Right atrium auricular region (tissue), 2 donors: ENCODE data around the gene TMEM101. TPM values are rescaled to one million over a fixed set of nuclear protein-coding genes. Genes with fewer than 3 reads are reported as not detected.

Source experiments
- DNase-seq: peaks from one replicate; pipeline ENCODE4 v3.0.0-alpha.2; 2019; ENCODE audit warnings: low spot score
- H3K27ac ChIP-seq, 2 donors: fragments of 200-600 bp; sonication (generic); 1 replicate in 1 of 2; 2 replicates in 1 of 2; pipeline ENCODE4 v1.5.1; 2016 to 2019
- H3K27me3 ChIP-seq, 2 donors: fragments of 200-600 bp; sonication (generic); one replicate each; pipeline versions ENCODE4 v1.5.1 to v1.6.0; 2017 to 2019
- H3K36me3 ChIP-seq: fragments of 200-600 bp; sonication (generic); one replicate; pipeline ENCODE4 v1.5.1; 2016
- H3K4me1 ChIP-seq, 2 donors: fragments of 200-600 bp; sonication (generic); one replicate each; pipeline versions ENCODE4 v1.5.1 to v1.6.0; 2017 to 2019
- H3K4me3 ChIP-seq, 2 donors: fragments of 200-600 bp; sonication (generic); 1 replicate in 1 of 2; 2 replicates in 1 of 2; pipeline ENCODE4 v1.5.1; 2017 to 2019; ENCODE audit warnings: mild to moderate bottlenecking in 1 of 2, moderate library complexity in 1 of 2
- H3K9me3 ChIP-seq, 2 donors: fragments of 200-600 bp; sonication (generic); one replicate each; pipeline ENCODE4 v1.5.1; 2019
- CTCF ChIP-seq, 2 donors: fragments of 200-600 bp; sonication (generic); IDR thresholded peaks; one replicate each; pipeline ENCODE4 v1.5.1; 2019; ENCODE audit warnings: antibody characterized with exemption in 2 of 2
- total RNA-seq, 2 donors: library from RNA; depleted of rRNA; stranded (reverse); fragments of >200 nt; gene quantifications; one replicate each; pipeline ENCODE4 v1.1.0, GENCODE V29; 2016

TMEM101 gene
- total RNA-seq, 2 donors from 2014 or later = 21.0 to 25.0 TPM

DNA sequence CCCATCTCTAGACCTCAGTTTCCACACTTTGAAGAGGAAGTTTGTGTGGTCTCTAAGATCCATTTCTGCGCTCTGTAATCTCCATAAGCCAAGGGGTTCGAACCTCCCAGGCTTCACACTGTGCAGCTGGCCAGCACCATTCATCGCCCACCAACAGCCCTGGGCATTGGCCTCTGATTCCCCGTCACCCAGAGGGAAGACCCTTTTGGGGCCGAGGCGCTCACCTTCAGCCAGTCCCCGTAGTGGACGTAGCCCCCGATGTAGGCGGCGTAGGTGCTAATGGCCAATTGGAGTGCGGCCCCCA, 678 bp downstream of the TMEM101 start:
- peak overlapping the region; percentile 75 to 84 for H3K27ac ChIP-seq
- TF ChIP-seq CTCF (IDR thresholded peaks at IDR 0.05) = no peak
- no peaks in the 10 kb centered on the region for H3K9me3 ChIP-seq
- peaks cover 0 to 33% of the 10 kb centered on the region in 2 donors for H3K4me1 ChIP-seq
- H3K27me3 ChIP-seq = no peaks in the 10 kb centered on the region
- DNase-seq = no peak
- H3K4me3 ChIP-seq = peak overlapping the region; percentile 76 to 93
- H3K36me3 ChIP-seq = no peaks in the 10 kb centered on the region

DNA sequence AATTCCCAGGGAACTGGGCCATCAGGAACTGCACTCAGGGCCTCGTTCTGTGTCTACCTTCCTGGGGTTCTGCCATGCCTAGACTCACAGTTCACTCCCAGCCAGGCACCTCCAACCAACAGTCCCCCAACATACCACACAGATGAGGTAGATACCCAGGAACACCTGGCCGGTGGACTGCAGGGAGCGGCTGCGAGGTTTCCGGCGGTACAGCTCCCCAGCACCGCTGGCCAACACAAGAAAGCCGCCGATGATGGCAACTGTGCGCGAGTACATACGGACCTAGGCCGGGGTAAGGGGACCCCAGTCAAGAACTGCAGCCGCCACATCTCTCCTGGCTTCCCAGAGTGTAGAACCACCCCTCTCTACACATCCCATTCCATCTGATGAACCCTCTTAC, 1.9 kb downstream of the TMEM101 start:
- H3K4me3 ChIP-seq = no peak overlapping the region
- H3K27me3 ChIP-seq = no peaks in the 10 kb centered on the region
- no peak overlapping the region for H3K27ac ChIP-seq
- peaks cover 0 to 42% of the 10 kb centered on the region in 2 donors for H3K4me1 ChIP-seq
- no peaks in the 10 kb centered on the region for H3K36me3 ChIP-seq
- TF ChIP-seq CTCF (IDR thresholded peaks at IDR 0.05) = no peak
- no peak for DNase-seq
- H3K9me3 ChIP-seq = no peaks in the 10 kb centered on the region

GRCh38 chr17:44012391-44012790, 2.4 kb downstream of the TMEM101 start:
- Histone ChIP-seq H3K9me3 (no peaks in the 10 kb centered on the region), H3K27me3 (no peaks in the 10 kb centered on the region), H3K27ac (no peak overlapping the region), H3K4me3 (no peak overlapping the region), H3K36me3 (no peaks in the 10 kb centered on the region), H3K4me1 (peaks cover 0 to 47% of the 10 kb centered on the region in 2 donors)
- DNase-seq = no peak
- TF ChIP-seq CTCF (IDR thresholded peaks at IDR 0.05) = no peak

GRCh38 chr17:44011876-44012275, 2.9 kb downstream of the TMEM101 start:
- Histone ChIP-seq H3K9me3 (no peaks in the 10 kb centered on the region), H3K36me3 (no peaks in the 10 kb centered on the region), H3K27me3 (no peaks in the 10 kb centered on the region), H3K4me3 (no peak overlapping the region), H3K27ac (no peak overlapping the region), H3K4me1 (peaks cover 0 to 52% of the 10 kb centered on the region in 2 donors)
- DNase-seq = no peak
- TF ChIP-seq CTCF (IDR thresholded peaks at IDR 0.05) = no peak

DNA sequence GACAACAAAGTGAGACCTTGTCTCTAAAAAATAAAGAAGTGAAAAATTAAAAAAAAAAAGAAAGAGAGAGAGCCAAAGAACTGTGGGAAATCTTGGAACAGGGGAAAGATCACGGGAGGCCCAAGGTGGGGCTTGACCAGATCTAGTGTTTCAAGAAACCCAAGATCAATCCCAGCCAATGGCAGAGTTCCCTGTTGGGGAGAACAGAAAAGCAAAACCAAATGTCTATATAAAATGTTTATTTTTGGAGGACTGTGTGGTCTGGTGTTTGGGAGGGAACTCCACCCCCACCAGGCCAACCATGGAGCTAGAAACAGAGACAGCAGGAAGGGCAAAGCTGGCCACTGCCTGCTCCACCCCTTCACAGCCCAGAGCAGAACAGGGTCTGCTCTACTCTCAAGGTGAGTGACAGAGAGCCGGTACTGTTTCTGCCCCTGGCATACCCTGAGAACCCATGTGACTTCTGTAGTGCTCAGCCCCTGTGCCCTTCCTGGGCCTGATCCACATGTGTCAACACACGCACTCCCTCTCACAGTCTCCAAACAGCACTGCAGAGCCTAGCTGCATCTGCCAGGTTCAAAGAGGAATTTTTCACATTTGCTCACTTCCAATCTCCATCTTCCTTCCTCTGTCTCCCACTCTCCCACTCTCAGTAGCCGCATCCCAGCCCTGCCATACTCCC, 3.7 kb downstream of the TMEM101 start:
- Histone ChIP-seq H3K27ac (no peak overlapping the region), H3K4me1 (peaks cover 0 to 58% of the 10 kb centered on the region in 2 donors), H3K36me3 (no peaks in the 10 kb centered on the region), H3K9me3 (no peaks in the 10 kb centered on the region), H3K4me3 (no peak overlapping the region), H3K27me3 (peaks cover 0 to 3% of the 10 kb centered on the region in 2 donors)
- TF ChIP-seq CTCF (IDR thresholded peaks at IDR 0.05) = no peak
- no peak for DNase-seq
